Activated T-cell treated with anti-CD3 and anti-CD28 coated beads for 48 hours (primary cell): ENCODE measurements around the gene PPARG.

Experiments
- DNase-seq: peaks from one replicate; pipeline ENCODE4 v3.0.0-alpha.2; 2020; ENCODE audit warnings: low read depth

Gene PPARG

DNA sequence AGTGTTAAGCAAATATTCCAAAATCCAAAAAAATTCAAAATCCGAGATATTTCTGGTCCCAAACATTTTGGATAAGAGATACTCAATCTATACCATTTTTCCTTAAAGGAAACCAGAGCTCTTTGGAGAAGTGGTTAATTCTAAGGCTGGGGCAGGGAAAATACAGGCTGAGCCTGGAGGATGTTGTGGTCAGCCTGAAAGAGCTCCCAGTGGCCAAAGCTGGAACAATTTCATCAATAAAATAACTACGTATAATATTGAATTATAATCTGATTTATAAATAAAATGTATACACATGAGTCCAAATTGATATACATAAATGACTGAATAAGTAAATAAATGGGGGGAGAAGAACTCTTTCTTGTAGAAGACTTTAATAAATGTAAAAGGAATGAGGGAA lies 24.6 kb downstream of the PPARG start:
- DNase-seq: no peak

DNA sequence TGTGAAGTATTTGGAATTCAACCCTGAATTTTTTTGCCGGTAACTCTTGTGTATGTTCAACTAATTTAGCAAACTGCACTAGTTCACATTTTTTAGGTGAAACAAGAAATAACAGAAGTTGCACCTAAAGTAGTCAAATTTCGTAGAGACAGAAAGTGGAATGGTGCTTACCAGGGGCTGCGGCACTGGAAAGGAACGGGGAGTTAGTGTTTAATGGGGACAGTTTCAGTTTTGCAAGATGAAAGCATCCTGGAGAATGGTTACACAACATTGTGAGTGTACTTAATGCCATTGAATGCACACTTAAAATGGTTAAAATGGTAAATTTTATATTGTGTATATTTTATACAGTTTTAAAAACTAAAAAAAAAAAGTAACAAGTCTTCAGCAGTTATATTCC lies 27.4 kb downstream of the PPARG start:
- DNase-seq: no peak

DNA sequence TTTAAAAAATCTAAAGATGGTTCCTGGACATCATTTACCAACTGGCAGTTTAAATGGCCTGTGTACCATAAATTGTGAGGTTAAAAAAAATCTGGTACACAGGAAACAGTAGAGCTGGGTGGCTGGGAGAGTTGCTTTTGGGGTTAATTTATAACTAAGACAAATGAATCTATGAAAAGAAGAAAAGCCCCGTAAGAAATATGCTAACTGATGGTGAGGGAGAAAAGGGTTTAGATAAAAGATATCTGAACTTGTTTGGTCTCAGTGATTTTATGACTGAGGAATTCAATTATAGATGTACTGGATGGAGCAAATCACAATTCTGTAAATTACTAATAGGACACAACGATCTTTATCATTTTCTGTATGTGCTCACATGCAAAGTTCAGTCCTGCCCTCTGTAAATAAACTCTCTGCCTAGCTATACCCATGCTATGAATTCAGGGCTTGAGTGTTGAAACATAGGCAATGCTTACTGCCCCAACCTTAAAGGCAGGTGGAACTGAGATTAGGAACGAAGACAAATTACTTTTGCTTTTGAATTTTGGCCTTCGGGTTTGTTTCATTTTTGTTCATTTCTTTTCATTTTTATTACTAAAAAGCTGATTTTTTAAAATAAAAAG lies 28.0 kb downstream of the PPARG start:
- DNase-seq: no peak

DNA sequence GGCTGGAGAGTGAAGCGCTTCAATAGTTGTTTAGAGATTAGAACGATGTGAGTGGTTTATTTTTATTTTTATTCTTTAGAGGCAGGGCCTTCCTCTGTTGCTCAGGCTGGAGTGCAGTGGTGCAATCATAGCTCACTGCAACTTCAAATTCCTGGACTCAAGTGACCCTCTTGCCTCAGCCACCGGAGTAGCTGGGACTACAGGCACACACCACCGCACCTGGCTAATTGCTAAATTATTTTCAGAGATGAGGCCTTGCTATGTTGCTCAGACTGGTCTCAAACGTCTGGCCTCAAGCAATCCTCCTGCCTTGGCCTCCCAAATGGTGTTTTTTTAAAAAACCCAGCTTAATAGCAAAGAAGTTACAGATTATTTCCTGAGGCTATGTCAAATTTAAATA lies 29.0 kb downstream of the PPARG start:
- DNase-seq: no peak

DNA sequence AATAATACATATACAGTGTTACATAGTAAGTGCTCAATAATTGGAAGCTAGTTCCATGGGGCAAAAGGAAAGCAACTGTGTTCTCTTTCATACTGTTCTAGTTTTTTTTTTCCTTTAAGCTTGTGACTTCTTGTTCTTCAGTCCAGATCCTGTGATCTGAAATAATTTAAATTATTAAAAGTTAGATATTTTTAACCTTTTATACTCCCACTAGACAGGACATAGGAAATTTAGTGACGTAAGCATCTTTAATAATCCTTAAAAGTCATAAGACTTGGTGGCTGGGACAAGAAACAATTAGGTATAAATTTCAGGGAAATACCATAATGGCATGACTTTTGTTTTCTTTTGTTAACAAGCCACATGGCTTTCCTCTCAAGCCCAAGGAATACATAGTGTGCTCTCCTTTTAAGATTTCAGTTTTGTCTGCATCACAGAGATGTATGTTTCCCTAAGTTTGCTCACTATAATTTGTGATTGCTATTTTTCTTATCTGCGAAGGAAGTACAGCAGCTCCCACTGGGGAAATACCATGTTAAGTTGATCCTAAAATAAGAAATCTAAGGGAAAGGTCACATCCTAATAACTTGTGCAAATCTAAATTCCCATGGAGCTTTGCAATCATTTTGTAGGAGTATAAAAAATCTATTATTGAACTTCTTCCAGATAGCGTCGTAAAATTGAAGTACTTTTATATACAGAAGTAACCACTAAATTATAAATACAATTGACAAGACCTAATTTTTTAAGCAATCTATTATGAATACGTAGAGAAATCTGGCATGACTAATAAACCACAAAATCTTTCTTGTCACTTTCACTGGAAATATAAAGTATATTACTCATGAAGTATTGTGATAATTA lies 30.1 kb downstream of the PPARG start:
- no peak for DNase-seq

DNA sequence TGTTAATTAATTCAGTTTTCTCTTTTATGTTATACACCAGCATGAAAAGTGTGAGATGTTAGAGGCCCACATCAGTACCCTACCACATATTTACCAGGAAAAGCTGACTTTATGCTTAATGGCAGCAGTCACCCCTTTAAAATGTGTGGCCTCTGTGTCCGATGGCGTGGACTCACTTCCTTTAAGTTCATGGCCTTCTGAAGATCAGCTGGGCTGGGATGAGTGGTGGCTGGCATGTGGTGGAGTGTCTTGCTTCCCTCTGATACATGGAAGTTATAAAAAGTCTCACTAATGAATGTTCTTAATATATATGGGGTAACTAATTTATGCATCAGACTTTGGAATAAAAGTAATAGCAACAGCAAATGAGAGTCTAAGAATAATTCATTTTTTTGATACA lies 32.1 kb downstream of the PPARG start:
- DNase-seq: no peak

DNA sequence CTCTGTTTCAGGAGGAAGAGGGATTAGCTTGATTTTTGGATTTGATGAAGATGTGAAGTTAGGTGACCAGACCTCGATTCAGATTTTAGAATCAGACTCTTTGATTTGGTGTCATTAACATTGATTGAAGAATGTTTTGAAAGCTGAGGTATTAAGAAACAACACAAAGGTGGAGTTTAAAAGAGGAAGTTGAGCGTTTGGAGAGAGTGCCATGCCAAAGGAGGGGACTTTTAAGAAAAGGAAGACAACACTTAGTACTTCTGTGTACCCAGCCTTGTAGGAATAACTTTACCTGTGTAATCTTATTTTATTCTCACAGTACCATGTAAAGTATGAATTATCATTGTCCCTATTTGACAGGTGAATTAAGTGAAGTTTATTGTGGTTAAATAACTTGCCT lies 34.4 kb downstream of the PPARG start:
- no peak for DNase-seq

DNA sequence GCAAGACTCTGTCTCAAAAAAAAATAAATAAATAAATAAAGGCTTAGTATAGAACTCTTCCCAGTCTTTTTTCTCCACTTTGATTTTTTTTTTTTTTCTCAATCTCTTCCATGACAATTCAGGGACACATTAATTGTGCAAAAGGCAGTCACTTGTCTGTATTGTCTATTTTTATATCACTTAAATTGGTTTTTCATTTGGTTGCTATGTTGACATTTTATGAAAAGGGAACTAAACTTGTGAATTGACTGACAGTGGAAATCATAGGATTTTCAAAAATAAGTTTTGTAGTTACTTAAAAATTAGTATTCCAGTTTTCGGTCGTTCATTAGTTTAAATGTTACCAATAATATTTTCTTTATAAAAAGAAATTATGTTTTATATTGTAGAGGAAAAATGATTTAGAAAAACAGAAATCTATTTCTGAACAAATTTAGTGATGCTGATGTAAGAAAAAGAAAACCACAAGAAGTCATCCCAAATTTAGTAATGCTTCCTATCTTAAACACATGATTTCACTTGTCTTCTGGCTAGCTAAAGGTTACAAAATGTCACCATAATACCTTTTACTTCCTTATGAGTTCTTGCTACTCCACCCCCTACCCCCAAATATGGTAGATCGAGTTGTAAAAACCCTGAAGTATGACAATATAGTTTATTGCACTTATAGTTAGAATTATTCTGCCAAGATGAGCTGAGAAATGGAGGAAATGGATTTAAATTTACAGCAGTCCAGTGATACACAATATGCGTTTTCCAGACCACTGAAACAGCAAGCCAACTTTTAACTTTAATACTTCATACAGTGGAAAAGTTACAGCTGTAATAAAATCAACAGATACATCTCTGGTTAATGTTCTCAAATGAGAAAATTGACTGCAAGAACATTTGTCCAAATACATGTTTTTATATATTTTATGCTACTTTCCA lies 37.0 kb downstream of the PPARG start:
- DNase-seq: no peak

DNA sequence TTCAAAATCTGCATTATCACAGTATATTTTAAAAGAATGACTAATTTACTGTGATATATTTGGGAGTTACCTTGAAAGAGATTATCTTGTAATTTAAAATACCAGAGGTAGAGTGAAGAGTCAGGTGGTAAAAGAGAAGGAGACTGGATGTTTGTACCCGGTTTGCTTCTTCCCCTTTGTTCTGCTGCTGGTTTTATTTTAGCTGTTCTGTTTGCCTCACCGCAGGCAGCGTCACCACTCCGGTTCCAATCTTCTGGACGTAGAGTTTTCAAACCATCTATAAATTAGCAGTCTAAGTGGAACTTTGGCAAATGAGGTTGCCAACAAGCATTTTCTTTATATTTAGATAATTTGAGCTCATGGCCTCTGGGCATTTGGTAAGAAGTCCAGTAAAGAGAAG lies 38.2 kb downstream of the PPARG start:
- DNase-seq: no peak

DNA sequence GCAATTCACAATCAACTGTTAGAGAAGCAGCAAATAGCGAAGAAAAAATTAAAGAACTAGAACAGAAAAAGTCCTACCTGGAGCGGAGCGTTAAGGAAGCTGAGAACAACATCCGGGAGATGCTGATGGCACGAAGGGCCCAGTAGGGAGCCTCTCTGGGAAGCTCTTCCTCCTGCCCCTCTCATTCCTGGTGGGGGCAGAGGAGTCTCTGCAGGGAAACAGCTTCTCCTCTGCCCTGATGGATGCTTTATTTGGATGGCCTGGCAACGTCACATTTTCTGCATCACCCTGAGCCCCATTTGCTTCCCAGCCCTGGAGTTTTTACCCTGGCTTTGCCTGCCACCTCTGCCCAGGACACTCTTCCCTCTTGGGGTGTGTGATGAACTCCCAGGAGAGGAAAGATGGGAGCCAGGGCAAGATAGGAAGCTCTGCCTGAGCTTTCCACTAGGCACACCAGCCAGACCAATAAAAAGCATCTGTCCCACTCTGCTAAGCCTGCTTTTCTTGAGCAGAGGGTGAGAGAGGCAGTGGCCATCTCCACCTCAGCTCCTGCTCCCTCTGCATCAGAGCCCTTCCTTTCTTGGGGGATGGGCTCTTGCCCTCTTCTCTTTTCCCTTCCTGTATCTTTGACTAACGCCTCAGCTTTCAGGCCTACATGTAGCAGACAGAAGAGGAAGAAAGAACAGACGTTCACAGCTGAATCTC lies 39.4 kb downstream of the PPARG start:
- DNase-seq: no peak

DNA sequence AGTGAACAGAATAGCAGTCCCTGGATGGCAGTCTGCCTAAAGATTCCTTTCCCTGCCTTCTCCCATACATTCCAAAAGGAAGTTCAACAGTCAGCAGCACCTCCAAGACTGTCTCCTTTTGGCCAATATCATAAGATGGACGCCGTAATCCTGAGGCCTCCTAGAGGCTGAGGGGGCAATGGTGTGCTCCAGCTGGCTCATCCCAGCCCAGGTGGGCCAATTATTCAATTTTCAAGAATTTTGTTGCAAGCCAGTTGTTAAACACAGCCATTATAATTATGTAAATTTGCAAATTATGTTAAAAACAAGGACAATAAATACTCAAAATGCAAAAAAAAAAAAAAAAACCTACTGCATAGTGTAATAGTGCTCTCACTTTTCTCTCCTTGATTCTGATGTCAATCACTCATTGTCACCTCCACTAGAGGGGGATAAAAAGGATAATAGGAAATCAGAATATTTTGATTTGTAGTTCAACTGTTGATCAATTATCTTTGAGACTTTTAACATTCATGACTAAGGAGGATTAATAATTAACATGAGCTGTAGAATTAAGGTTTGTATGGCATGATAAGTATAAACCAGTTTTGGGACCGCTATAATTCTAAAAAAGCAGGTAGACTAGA lies 40.1 kb downstream of the PPARG start:
- DNase-seq: no peak

DNA sequence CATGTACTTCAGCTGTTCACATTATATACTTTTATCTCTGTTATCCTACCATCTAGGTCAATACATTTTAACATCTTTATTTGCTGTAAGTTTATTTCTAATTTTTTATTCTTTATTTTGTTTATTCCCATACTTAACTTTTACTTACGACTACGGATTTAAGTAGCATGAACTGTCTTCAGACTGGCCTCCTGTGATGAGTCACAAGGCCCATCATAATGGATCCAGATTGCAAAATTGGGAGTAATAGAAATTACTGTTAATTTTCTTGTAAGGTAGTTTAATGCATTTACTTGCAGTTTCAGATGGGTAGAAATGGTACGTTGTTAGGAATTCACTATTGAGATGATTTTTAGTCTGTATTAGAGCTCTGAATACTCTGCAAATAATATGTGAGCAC lies 45.9 kb downstream of the PPARG start:
- DNase-seq: no peak

DNA sequence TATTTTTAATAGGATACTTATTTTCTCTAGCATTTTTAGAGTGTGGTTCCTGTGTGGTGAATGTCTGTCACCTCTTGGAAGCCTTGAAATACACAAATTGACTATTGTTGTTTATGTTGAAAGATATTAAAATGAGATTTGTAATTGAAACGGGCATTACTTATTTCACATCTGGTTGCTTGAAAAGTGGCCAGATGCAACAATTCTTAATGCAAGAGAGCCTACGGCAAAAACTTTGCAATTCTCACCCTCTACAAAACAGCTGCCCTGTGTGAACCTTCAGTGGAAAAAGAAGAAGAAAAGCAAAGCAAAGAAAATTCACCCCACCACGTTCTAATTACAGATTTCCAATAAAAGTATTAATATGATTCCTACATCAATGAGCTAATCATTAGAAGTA lies 46.6 kb downstream of the PPARG start:
- DNase-seq: no peak

DNA sequence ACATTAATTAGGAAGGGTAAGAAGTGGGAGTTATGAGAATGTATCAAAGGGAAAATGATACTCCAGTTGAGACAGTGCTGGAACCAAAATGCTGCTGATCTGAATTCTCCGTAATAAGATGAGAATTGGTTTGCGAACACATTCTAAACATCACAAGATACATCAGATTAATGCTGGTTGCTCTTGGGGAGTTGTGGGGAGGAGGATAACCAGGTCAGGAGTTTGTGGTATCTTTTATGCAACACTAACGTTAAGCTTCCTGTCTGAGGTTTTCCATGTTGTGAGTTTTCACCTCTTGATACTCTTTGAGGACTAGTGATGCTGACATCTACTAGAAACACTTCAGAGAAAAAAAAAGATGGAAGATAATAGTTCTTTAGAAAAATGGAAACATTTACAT lies 47.2 kb downstream of the PPARG start:
- no peak for DNase-seq

DNA sequence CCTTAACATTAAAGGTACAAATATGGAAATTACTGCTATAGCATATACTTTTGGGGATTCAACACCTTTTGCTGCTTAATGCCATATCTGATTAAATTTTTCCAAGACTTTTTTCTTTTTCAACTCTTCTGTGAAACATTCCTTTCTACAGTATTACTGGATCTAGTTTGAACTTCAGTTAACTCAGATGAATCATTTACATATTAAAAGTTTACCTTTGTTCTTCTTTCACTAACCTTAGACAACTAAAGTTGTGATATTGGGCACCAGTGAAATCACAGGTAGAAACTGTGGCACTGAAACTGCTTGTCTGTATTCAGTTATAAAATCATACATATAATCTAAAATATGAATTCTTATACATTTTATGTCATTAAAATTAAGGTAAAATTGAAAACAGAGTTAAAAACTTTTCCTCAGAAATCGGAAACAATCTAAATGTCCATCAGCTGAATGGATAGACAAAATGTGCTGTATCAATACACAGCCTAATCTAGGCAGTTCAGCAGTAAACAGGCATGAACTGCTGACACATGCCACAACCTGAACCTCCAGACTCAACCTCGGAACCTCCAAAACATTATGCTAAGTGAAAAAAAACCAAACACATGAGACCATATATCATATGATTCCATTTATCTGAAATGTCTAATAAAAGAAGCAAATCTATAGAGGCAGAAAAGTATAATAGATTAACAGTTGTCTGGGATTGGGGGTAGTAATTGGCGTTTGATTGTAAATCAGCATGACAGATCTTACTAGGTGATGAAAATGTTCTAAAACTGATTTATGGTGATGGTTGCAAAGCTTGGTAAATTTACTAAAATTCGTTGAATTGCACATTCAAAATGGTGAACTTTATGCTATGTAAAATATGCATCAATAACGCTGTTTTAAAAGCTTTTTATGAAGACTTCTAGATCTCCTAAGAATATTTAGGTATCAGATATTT lies 50.0 kb downstream of the PPARG start:
- DNase-seq: no peak

DNA sequence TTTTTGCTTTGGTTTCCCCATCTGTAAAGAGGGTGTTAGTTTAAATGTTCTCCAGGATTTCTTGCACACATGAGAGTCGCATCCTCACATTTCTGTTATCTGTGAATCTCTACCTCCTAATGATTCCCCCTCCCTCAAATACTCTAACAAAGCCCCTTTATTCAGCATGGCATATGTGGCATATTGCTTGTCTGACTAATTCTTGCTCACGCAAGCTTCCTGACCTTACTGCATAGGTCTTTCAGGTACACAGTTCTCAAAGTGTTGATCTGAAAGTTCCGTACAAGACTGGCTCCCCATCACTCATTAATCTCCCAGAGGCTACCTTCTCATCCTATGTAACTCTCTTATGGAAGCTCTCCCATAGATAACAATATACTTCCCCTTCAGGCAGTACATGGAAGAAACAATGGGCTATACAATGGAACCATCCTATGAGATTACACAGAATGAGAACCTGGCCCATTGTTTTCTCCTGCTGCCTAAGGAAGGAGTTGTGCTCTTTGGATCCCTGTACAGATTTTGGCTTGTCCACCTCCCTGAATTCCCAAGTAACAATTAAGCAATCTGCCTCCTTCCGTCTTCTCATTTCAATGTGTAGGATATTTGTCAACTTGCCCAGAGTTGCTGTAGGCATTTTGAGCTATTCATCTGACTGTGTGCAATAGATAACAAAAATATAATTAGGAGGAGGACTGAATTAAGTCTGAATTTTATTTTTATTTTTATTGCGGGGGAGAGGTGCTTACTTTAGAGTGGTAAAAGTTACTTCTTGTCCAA lies 51.0 kb downstream of the PPARG start:
- no peak for DNase-seq

DNA sequence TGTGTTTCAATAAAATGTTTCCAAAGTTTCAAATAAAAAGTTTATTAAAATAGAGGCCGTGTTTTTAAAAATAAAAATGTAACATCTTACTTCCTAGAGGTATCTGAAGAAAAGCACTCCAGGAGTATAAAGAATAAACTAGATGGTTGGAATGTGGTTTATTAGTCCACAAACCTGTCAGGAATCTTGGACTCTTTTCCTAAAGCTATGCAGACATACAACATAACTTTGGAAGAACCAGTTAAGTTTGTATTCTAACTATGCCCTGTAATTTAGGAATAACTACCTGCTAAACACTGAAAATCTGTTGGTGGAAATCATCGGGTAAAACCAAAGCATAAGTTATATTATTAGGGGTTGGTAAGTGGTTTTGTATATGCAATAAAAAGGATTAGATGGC lies 51.6 kb downstream of the PPARG start:
- no peak for DNase-seq

DNA sequence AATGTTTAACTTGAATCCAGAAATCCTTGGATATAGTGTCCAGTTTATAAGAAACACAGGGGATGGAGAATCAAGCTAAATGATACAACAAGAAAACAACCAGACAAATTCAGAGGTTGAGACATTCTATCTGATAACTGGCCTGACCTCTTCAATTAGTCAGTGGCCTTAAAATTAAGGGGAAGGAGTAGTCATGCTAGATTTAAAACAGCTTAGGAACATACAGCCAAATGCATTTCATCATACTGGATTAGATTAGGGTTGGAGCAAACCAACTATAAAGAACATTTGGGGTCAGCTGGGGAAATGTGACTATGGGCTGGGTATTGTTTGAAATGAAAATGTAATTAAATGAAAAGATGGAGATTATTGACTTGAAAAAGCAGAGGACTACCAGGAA lies 53.3 kb downstream of the PPARG start:
- no peak for DNase-seq

DNA sequence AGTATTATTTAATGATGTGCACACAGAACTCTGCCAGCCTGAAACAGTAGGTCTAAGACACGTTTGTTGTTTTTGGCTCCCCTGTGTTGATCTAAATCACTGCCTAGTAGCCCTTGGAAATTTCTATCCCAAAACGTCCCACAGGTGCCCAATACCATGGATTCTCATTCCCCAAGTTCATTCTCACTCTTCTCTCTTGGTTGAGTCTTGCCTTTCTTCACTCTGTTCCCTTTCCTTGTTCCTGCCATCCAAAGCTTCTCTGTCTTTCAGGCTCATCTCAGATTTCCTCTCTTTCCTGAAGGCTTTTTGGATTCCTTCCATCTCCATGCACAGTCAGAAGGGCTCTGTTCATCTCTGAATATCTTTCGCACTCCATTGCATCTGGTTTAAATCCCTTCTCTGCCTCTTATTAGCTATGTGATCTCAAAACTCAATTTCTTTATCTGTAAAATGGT lies 54.2 kb downstream of the PPARG start:
- DNase-seq: no peak

DNA sequence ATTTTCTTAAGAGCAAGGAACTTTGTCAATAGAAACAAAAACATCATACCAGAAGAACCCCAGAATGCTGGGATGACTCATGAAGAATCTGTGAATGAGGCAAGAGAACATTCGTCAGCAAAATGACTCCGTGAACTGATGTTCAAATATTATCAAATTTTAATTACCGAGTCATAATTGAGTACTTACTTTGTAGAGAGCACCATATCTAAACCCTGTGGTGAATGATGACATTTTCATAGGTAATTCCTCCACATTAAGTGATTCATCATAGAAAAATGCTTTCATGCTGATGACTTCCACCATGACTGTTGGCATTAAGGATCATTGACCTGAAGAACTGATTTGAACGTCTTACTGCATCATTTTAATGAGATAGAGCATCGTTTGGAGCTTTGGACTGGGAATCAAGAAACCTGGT lies 56.3 kb downstream of the PPARG start:
- DNase-seq: no peak
